HG03039 (cell line): ENCODE data around the gene CCL1.

ENCODE experiments used
- ATAC-seq: cut with Tn5 transposase; IDR thresholded peaks from one replicate; pipeline ENCODE4 v1.9.1; 2021; ENCODE audit warnings: mild to moderate bottlenecking, moderate library complexity; ENCODE audit not compliant: unreplicated experiment

CCL1 gene, protein sequence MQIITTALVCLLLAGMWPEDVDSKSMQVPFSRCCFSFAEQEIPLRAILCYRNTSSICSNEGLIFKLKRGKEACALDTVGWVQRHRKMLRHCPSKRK

DNA sequence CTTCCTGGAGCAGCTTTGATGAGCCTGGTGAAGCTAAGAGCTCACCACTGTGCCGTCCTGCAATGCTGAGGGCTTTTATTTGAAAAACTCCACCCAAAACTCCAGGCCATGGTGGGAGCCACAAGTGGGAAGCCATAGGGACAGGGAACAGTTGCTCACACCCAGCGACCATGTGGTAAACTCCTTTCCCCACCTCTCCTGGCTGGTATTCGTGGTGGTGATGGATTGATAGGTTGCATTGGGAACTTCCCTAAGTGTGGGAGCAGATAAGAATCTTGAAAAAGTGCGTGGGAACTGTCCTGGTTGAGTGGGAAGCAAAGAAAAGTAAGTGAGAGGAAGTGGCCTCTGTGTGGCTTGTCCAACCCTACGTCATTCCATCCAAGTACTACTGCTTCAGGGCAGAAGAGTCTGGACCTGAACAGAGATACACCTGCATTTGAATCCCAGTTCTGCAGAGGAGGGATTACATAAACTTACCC is at the start of gene CCL1:
CCL1 (minus strand) TSS at position 51 of the 479 bp plus-strand sequence. CDS start 72 bp downstream, outside the sequence.
- ATAC-seq: no peak

DNA sequence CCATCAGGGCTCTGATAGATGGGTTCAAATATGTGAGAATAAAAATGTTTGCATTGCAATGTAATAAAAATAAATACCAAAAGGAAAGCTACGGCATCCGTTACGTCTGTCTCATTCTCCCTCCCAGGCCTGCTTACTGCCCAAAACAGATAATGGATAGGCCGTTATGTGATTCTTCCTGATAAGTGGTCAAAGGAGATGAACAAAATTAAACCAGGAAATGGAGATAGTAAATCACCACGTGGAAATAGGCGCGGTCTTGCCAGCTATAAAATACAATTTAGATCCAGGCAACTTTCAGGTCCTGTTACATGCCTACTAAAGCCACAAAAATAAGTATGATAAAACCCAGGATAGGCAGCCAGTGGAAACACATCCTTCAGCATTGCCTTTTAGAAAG is 49.5 kb upstream of the CCL1 start:
- no peak for ATAC-seq

DNA sequence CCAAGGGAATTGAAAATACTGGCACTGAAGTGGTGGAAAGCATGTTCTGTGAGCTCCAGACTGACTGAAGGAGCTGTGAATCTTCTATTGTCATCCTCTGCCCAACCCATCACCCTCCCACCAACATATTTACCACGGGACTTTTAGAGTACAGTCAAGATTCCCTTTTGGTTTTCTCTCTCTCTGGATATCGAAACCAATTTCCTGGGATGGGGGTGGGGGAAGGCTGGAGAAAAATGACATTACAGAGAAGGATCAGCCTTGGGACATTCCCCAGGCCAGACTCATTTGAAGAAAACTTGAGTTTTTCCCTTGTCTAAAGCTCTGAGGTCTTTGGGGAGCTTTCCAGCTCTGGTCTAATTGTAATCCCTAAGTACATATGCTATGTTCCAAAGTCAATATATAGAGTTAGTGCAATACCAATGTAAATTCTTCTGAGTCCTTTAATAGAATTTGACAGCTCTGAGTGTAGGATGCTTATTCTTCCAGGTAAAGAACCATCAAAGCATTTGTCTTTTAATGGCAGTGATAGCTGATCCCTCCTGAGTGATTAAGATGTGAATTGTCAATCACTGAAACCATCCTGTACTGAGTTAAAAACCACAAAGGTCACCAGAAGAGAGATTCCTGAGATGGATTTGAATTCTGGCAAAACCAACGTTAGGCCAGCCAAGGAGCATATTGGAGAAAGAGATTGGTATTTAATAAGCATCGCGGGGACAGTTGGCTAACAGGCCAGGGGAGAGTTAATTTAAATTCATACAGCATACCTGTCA is 48.8 kb upstream of the CCL1 start:
- no peak for ATAC-seq

DNA sequence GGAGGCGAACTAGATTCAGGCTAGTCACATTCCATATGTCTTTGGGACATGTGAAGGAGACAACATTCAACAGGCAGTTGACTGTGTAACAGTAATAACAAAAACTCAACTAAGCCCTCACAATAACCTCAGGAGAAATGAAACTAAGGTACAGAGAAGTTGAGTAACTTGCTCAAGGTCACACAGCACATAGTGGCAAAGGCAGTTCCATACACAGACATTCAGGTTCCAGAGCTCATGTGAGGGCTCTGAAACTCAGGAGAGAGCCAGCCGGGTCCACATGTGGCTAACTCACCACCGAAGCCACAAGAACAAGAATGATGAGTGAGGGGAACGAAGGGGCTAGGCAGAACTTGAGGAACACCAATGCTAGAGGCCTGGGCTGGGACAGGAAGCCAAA is 46.3 kb upstream of the CCL1 start:
- ATAC-seq: no peak

DNA sequence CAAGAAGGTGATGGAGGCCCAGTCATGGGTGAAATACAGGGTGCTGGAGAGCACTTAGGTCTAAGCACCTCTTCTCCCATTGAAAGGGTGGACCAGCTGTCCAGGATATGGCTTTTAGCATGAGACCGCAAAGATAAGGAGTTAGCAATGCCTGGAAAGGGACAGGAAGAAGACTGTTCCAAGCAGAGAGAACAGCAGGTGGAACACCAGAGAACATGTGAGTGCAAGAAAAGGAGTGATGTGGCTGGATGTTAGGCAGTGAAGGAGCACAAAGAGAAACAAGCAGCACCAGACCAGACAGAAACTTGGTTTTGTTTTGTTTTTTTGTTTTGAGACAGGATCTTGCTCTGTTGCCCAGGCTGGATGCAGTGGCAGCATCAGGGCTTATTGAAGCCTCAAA is 45.4 kb upstream of the CCL1 start:
- ATAC-seq: no peak

DNA sequence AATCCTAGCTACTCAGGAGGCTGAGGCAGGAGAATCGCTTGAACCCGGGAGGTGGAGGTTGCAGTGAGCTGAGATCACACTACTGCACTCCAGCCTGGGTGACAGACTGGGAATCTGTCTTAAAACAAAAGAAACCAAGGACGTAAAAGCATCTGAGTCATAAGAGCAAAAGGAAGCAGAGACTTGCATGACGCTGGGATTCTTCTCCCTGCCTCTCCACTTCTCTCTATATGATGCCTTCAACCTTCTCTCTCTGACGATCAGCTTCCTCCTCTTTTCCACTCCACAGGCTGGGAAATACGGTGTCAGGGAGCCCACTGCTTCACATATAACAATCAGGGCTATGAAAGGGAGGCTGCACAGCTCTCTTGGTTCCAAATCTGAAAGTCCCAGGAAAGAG is 43.2 kb upstream of the CCL1 start:
- ATAC-seq: no peak

DNA sequence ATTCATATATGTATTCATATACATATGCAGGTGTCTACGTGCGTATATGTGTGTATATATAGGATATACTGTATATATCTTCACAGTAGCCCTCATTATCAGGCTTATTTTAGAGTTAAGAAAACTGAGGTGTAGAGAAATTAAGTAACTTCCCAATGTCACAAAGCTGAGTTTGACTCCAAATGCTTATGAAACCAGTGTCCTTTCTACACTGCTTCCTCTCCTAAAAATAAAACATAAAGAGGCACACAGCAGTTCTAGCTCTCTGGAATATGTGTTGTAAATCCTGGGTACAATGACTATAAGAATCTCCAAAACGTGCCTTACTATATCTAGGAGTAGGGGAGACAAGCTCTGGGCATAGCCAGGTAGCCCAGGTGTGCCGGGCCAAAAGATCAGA is 40.0 kb upstream of the CCL1 start:
- no peak for ATAC-seq

DNA sequence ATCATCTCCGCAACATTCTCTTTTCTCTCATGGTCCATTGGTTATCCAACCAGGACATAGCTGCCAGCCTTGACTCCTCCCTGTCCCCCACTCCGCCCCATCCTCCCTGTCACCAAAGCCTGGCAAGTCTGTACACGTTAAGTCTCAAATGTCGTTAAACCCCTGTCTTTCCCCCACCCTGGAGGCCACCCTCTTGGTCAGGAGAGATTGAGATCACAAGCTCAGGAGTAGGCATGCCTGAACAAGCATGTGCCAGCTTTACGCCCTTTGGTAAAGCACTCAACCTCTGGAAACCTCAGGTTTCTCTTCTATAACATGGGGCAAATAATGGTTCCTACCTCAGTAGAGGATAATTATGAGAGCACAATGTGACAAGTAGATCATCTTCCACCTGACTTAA is 38.1 kb upstream of the CCL1 start:
- no peak for ATAC-seq

DNA sequence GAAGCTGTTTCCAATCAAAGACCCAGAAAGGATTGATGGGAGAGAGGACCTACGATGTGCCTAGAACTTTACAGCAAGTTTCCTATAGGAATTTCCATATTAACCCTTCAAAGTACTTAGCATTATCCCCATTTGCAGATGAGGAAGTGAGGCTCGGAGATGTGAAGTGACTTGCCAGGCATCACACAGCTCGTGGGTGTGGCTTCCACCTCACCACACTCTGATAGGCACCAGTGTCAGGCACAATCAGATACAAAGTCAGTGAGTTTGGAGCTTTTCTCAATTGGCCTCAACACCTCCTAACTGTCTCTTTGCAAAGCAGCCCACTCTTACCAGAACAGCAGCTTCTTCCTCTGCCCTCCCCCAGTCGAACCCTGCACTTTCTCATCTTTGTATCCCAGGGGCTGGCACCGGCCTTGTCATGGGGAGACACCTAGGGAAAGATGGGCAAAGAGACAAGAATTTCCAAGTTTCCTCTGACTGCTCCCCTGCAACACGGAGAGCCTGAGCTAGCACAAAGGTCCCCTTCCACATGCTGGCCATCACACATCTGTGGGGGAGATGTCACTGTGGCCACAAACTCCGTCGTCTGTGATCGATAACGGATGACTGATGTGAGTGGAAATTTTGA is 37.4 kb upstream of the CCL1 start:
- no peak for ATAC-seq

DNA sequence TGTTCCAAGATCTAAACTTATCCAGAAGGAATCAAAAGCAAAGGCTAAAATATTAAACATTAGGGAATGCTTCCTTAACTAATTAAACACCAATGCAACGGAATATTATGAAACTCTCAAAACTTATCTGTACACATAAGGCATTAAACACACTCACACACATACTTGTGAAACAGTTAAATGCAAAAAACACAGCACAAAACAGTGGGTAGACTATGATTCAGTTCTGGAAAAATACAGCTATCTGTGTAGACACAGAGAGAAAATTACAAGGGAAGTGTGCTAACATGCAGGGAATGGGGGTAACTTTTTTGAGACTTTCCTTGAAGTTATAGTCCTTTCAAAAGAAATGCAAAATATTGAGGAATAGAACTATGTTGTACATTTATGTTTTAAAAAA is 36.7 kb upstream of the CCL1 start:
- no peak for ATAC-seq

DNA sequence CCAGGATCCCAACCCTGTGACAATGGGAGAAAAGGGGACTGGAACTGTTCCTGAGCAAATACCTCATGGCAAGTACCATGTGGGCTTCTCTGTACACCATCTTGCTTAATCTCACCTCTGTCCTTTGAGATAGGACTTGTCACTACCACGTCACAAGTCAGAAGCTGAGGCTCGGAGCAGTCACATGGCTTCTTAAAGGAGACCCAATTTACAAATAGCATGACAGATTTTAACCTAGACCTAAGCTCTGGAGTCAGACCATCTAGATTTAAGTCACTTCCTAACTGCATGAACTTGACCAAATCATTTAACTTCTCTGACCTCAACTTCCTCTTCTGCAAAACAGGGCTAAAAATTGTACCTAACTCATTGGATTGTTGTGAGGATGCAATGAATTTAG is 36.0 kb upstream of the CCL1 start:
- no peak for ATAC-seq

DNA sequence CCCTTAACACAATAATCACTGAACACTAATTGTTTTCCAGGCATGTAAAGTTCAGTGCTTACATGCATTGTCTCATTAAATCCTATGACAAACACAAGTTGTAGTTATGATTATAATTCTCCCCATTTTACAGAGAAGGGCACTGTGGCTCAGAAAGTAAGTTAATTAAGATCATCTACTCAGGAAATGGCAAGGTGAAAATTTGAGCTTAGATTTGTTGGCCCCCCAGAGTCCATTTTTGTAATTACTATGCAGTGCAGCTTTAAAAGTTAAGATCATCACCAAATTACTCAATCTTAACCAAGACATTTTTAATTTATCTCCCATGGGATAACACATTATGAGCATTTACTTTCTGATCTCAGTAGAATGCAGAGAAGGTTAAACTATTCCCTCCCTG is 34.2 kb upstream of the CCL1 start:
- ATAC-seq: no peak

DNA sequence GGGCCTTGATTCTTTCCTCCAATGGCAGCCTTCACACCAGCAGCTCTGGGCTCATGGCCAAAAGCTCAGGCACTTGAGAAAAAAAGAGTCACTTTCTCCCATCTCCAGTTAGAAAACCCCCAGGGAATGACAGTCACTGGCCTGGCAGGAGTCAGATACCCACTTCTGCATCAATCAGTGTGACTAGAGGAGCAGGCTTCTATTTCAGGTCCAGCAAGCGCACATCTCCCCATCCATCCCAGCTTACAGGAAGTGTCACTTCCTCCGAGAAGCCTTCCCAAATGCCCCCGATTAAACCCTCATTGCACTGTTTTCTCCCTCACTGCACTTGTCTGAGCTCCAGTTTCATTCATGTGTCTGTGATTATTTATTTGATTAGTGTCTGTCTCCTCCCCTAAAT is 30.4 kb upstream of the CCL1 start:
- ATAC-seq: no peak

DNA sequence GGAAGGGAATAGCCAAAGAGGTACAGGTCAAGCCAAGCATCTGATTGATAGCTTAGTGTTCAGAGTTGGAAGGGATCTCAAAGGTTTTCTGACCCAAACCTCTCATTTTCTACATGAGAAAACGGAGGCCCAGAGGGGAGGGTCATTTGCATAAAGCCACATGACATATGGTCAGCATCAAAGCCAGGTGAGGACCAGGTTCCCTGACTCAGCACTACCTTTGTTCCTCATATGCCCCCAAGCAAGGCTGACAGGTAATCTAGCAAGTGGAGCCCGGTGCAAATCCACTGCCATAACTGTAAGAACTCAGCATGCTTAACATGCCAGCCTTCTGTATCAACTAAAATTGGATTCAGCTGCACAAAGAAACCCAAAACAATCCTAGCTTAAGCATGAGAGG is 28.2 kb upstream of the CCL1 start:
- no peak for ATAC-seq

DNA sequence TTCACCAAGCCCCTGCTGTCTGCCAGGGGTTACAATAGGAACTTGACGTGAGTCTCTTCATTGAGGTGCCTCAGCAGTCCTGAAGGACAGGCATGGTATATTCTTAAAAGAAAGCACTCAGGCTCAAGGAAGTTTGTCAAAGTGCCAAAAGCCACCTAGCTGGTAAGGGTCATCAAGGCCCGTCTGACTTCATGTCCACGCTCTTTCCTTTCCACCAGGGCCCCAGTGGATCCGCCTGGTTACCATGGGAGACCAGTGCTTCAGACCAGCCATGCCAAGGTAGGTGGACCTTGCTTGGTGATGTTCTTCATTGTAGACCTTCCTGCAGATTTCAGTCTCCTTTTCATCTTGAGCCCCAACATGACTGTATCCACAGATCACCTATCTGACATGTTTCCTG is 27.6 kb upstream of the CCL1 start:
- ATAC-seq: no peak

DNA sequence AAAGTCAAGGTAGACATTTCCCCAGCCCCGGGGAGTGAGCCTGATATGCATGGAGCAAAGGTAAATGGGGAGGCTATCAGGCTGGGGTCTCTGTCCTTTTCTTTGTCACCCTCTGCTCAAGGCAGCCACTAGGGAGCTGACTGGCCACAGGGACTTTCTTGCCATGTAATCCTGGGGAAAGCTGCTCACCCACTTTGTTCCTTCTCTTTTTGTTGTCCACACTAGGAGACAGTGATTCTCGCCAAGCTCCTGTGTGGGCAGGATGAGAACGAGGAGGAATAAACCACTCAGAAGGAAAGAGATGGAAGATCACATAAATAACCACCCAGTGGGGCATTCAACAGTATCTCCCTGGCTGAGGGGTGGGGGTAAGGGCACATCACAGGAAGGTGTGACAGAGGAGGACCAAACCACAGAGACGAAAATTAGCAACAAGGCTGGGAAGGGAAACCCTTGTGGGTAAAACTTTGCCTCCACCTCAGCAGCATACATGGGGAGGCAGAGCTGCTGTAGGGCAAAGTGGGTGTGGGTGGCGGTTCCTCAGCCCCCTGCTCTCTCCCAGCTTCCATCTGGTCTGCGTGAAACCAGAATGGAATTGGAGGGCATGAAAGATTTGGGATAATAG is 26.2 kb upstream of the CCL1 start:
- ATAC-seq: no peak

DNA sequence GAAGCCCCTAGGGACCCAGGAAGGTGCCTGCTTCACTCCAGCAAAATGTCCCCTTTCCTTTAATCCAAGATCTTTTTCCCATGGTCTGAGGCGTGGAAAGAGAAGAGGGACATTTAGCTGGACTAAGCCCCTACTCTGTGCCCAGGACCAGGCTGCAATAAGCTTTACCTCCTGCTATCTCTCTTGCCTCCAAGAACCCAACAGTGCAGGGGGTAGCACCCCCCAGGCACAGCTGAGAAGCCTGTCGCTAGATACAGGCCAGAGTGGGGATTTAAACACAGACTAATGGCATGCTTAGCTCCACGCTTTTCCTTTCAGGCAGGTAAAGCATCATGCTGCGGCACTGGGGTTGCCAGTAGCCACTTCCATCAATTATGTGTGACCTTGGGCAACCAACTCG is 24.5 kb upstream of the CCL1 start:
- no peak for ATAC-seq

DNA sequence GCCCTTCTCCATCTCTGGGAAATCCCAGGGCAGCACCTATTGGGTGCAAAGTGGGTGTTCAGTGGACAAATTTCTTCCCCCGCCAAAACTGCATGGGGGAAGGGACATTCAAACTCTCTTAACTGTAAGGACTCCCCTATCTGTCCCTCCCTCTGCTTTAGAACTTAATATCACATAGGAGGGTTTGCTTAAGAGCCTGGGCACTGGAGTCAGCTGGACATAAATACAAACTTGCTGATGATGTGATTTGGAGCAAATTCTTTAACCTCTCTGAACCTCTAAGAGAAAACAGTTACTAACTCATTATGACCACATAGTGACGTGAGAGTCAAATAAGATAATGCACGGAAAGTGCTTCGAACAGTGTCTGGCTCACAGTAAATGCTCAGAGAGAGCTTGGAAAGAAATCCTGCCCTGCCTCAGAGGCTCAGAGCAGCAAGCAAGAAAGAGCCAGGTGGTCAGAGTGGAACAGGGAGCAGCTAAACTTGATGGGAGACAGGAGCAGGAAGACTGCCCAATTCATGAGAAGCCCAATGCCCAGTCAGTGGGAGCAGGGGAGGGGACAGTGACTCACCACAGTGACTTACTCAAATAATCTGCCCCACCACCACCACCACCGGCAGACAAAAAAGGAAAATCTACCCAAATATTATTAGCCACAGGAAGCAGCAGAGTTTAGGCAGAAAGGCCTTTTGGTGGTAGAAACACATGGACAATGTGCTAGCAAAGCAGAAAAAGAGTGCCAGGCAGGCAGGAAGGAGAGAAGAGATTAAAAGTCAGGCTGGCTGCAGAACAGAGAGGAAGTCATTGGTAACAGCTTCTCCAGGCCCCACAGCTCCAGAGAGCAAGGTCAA is 23.9 kb upstream of the CCL1 start:
- ATAC-seq: no peak

DNA sequence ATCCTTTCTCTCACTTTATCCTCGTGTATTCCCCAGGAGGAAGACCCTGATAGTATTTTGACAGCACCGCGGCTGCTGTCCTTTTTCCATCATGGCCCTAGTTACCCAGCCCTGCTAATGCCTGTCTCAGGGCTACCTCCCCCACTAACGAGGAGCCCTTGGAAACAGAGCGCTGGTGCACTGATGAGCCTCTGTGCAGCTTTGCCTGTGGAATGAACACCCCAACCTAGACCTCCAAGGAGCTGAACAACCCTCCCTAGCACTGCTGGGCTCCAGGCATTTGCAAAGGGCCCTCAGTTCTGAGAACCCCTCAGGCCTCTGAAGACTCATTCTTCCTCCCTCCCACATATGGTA is 23.3 kb upstream of the CCL1 start:
- no peak for ATAC-seq

DNA sequence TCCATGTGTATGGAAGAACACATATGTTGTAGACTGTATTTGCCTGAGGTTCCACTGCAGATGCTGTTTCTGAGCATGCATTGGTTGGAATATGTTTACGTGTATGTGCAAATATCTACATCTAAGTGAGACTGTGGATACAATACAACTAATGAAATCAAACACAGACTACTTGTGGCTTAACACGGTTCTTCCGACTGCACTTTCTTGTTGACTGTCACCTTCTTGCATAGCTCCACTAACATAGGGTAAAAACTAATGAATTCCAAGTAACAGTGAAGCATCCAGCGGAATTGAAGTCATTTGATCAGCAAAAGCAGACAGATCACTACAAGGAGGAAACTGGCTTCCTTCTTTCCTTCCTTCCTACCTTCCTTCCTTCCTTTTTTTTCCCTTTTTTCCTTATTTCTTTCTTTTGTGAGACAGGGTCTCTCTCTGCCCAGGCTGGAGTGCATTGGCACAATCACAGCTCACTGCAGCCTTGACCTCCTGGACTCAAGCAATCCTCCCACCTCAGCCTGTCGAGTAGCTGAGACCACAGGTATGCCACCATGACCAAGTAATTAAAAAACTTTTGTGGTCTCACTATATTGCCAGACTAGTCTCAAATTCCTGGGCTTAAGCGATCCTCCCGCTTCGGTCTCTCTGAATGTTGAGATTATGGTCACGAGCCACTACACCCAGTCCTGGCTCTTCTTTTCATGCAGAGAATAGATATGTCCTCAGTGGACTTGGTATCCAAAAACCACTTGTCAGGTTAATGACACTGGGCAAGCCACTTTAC is 22.0 kb upstream of the CCL1 start:
- no peak for ATAC-seq
